GM21786 (cell line): ENCODE measurements around the gene EDAR.

Experiments
- ATAC-seq: cut with Tn5 transposase; IDR thresholded peaks from one replicate; pipeline ENCODE4 v1.9.1; 2021; ENCODE audit not compliant: unreplicated experiment

Gene EDAR

DNA sequence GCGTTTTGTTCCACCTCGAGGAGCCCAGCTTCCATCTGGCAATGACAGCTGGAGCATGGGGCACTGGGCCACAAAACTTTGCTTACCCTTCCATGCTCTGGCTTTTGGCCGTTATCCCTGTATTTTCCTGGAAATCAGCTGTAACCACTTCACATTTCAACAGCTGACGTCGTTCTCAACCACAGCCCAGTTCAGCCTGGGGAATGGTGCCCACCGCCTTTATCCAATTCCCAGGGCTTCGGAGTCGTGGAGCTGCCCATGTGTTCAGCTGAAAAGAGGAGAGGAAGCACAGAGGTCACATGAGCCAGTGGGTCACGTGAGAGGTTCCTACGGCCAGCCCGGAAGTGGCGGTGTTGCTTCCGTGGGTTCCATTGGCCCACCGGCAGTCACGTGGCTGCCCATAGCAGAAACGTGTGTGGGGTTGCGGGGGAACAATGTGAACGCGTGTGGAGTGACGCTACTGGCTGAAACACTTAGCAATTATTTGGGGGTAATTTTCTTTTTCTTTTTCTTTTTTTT lies 16.7 kb upstream of the EDAR start:
- no peak for ATAC-seq

DNA sequence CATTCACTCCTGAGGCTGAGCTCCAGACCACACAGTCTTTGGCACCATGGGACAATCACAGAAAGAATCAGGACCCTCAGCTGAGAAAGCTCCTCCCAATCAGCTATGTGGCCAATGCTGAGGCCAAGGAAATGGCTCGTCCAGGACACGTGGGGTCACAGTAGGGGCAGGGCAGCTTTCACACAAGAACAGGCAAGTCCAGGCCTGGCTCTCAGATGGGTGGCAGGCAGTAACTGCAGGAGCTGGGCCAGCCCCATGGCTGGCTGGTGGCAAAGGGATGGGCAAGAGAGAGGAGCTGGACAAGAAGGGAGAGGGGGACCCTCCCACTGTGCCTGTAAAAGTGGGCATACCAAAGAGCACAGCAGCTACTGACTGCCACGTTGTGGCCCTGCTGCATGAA lies 12.2 kb upstream of the EDAR start:
- no peak for ATAC-seq

DNA sequence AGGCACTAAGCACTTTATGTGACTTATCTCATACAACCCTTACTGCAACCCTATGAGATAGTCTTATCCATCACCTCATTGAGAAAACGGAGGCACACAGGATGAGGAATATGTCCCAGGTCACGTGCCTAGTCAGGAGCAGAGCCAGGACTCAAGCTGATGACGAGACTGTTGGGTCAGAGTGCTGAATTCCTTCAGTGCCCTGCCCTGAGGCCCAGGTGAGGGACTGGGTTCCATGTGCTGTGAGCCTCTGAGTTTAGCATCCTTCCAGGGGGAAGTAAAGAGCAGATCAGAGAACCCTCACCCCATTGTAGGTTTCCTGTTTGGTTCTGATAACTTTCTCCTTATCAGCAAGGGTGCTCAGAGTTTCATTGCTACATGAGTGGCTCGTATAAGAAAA lies 11.7 kb upstream of the EDAR start:
- no peak for ATAC-seq

DNA sequence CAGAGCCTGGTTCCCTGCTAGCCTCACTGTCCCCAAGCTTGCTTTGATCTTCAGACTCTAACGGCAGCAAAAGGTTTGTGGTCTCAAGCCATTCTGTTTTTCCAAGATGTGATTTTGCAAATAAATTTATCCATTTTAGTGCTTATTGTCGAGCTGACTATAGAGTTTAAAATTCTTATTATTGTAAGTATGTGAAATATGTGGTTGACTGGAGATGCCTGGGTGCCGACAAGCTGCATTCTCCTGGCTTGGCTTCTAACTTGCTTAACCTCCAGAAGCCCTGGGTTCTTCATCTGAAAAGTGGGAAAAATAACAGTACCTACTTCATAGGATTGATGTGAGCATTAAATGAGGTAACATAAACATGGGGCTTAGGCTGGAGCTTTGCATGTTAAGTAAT lies 9.9 kb upstream of the EDAR start:
- no peak for ATAC-seq

DNA sequence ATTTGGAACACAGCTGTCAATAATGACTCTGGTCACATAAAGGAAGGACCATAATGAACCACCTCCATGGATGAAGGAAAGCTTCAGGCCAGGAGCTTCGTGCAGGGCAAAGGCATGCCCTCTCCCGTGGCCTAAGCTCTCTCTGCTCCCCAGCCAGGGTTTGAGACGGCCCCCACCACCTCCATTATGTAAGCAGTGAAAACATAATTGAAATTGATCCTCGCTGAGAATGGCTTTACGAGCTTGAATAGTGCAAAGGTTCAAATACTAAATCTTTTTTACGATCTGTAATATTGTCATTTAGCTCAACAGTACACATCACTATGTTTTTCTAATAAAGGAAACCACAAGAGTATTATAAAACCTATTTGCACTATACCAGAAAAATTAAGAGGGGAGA lies 5.2 kb upstream of the EDAR start:
- ATAC-seq = no peak

DNA sequence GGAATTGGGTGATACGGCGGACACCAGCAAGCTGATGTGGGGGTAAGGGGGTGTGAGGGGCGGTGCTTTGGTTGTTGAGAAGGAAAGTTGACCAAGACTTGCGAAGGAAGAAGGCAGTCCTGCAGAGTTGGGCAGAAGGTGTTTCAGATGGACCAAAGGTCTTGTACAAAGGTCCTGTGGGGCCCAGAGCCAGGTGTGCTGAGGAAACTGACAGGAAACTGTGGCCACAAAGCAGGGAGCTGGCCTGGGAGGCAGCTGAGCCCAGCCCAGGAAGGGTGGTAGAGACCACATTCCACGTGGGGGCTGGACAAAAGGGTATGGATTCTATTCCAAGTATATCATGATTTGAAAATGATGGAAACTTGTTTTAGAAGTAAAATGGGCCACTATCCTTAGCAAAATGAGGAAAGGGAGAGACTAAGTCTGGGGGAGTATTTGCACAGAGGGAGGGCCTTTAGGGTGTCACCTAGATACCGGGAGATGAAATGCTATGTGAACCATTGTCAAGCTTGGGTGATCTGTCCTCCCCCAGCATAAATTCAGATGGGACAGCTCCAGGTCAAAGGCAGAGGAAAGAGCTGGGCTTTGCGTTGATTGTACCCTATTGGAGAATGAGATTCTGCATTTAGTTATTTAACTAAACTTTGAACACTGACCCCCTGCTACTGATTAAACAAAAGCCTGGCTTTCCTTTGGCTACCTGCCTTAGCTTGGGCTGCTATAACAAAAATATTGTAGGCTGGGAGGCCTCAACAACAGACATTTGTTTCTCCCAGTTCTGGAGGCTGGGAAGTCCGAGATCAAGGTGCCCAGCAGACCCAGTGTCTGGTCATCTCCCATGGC lies 4.3 kb upstream of the EDAR start:
- no peak for ATAC-seq

DNA sequence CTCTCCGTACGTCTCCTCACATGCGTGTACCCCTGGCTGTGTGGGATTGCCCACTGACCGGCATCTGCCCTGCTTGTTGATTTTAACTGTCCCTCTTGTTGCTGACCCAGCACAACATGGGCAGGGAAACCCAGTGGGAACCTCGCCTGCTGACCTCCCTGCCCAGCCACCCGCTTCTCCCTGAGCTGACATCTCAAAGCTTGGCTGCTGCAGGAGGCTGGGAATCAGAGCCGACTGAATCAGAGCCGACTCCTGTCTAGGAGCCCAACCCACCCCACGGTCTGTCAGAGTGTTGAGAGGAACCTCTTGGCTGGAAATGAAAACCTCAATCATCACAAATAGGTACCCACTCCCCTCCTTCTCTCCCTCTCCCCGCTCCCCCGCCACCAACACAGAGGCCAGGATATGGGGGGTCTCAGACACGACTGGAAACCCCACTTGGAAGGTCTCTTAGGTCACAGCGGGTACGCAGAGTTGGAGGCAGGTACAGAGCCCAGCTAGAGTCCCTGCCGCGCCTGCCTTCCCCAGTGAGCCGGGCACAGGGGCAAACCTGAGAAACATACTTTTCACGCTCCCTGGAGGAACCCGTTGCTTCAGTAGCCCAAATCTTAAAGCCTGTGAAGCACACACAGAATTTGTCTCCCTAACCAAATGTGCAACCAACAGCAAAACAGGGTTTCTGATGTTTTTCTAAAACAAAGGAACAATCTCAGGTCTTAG lies 784 bp downstream of the EDAR start:
- ATAC-seq = no peak

DNA sequence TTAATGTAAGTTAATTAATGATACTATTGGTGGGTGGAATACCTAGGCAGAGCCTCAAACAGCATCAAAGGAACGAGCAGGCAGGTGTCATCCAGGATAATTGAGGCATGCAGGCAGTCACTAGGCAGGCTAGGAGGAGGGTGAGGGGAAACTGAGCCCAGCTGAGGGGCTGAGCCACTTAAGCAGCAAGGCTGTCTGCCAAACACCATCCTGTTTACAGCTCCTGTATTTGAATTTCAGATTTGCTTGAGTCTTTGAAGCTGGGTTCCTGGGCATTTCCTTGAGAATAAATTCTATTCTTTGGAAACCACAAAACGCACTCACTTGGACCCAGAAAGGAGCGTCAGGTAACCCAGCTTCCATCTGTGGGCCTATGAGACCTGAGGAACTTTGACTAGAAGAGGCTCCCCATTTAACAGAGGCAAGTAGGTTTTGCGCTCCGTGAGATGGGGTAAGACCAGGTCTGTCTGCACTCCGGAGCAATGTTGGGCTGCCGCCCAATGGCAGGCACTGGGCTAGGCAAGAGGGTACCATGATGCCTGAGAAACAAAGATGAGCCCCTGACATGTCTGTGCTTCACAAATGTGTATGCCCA lies 2.0 kb downstream of the EDAR start:
- ATAC-seq = no peak

DNA sequence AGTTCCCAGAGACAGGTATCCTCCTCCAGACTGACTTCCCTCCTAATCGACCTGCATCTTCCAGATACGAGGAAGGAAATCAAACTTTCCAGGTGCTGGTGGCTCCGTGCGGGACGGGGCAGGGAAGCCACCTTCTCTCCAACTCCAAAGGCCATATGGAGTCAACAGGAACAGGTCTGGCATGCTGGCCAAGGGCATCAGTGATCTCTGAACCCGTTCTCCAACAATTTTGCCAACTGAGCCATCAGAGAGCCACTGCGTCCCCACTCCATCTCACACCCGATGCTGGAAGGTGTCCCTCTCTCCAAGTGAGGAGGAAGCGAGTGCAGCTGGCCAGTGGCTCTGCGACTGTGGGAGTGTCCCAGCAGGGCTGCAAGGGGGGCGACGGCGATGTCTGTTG lies 5.4 kb downstream of the EDAR start:
- no peak for ATAC-seq

DNA sequence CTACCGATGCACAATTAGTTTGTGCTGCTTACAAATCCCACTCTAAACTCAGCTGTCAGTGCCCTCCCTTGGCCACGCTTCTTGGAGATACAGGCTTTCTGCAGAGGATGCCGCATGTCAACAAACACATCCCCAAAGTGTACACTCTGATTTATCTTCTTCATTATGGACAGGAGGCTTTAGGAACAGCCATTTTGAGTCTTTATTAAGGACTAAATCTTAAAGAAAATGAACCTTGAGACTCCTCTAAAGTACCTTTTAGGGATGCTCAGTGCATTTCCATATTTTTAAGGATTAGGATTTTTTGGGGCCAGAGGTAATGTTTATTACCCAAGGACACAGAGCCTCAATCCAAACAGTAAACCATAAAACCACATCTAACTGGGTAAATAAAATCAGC lies 6.0 kb downstream of the EDAR start:
- ATAC-seq = no peak

DNA sequence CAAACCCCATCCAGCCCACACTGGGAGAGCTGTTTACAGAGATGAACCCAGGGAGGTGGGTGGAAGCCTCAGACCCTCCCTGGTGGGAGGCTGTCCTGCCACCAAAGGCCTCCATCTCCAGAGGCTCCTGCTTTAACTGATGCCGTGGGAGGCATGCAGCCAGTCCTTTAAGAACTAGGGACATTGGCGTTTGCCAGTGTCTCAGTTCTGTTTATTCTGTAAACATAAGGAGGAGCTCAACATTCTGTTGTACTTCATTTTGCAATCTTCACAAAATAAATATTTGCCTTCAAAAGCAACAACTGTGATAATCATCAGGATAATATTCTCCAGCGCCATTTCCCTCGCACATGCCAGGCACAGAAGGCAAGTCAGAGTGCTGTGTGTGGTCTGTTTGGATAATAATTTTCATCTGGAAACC lies 6.8 kb downstream of the EDAR start:
- ATAC-seq = no peak

DNA sequence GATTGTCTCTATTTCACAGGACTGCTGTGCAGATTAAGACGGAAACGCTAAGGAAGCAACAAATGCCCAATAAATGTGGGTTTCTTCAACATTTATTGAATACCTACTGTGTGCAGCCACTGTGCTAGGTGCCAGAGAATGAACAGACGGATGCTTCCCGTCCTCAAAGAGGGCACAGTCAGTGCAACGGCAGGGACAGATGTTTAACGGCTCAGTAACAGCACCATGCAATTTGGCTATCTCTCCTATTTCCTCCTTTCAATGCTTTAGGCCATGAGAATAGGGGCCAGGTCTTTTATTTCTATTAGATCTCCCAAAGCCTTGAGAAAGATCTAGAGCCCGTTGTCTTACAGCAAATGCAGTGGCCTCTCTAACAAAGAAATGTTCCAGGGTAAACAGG lies 7.2 kb downstream of the EDAR start:
- ATAC-seq = no peak

DNA sequence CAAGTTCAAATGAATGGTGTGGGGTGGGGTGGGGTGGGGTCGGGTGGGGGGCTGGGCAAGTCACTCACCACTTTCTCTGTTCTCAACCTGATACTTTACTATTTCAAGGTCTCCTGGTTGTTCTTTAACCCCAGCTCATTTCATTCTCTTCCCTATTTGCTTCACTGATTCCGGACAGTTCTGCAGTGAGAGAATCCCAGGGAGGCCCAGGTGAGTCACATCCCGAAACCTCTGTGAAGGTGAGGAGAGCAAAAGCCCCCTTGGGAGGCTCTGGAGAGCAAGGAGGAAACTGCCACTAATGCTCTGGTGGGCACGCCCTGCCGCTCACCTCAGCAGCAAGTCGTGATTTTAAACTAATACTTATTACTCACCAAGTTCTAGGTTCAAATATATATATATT lies 8.9 kb downstream of the EDAR start:
- no peak for ATAC-seq

DNA sequence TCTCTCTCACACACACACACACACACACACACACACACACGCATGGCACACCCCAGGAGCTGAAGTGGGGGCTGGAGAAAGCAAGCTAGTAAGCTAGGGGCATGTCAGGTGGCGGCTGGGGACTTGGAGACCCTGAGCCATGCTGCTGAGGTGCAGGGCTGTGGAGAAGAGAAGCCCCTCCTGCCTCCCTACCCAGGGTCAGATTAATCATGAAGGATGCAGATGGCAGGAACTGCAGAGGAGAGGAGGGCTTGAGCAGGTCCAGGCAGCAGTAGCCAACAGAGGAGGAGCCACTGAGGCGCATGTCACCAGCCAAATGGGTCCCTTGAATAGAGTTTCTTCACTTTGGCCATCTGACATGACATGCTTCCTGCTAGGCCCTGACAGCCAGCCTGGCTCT lies 9.6 kb downstream of the EDAR start:
- no peak for ATAC-seq

DNA sequence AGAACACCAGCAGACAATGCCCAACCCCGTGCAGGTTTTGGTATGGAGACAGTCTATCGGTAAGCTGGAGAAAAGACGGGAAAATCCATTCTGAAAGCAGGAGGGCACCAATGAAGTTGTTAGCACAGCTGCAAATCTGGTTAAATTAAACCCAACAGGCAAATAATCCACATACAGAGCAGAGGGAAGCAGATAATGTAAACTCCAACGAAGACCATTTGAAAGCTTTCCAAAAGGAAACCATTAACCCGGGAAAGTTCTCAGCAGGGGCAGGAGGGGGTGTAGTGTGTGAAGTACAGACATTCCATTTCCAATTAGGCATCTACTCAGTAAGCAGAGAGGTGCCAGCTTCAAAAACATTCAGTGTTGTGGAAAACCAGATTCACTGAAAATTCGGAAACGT lies 10.3 kb downstream of the EDAR start:
- ATAC-seq = no peak

DNA sequence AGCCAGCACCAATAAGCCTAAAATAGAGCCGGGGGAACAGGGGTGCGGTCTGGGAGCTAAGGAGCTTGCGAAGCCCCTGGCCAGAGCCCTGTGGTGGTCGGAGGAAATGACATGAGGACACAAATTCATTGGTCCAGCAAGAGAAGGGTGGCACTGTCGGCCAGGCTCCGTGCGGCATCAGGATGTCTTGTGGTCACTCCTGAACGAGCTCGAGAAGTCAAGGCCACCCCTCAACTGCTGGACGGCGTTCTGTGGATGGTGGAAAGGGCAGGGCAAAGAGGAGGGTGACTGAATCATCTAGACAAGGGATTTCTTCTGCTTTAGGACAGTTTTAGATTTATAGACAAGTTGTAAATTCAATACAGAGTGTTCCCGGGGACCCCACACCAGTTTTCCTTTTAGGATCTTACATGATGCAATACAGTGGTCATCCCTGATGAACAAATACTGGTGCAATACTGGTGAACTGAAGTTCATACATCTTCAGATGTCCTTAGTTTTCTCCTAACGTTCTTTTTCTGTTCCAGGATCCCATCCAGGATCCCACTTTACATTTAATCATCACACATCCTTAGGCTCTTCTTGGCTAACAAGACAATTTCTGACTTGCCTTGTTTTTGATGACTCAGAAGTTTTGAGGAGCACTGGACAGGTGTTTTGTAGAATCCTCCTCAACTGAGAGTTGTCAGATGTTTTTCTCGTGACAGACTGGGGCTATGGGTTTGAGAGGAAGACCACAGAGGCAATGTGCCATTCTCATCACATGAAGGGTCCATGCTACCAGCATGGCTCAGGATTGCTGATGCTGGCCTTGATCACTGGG lies 13.2 kb downstream of the EDAR start:
- no peak for ATAC-seq

DNA sequence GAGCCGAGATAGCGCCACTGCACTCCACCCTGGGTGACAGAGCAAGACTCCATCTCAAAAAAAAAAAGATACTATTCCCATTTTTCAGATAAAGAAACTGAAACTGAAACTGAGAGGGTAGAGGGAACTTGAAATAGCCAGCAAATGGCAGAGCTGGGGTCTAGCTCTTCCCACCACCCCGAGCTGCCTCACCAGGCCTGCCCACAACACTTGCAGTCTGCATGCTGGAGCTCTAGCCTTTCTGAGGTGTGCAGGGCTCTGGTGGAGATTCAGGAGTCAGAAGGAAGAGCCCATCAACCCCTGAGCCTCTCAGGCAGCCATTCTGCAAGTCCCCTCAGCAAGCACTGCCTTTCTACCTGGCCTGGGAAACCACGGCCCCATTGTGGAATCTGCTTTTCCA lies 14.3 kb downstream of the EDAR start:
- ATAC-seq = no peak

DNA sequence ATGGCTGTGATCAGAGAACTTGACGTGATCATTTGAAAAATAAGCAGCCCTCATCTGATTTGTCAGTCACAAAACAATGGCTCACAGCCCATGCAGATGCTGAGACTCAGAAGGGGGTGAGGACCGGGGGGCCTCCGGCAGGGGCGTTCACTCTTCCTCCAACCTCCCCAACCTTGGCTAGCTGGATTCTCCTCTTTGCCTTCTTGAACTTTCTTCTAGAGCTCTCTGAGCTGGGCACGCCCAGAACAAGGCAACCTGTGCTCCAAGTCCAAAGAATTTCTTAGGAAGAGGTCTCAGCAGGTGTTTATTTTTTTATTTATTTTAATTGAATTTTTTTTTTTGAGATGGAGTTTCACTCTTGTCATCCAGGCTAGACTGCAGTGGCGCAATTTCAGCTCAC lies 16.4 kb downstream of the EDAR start:
- ATAC-seq = no peak

DNA sequence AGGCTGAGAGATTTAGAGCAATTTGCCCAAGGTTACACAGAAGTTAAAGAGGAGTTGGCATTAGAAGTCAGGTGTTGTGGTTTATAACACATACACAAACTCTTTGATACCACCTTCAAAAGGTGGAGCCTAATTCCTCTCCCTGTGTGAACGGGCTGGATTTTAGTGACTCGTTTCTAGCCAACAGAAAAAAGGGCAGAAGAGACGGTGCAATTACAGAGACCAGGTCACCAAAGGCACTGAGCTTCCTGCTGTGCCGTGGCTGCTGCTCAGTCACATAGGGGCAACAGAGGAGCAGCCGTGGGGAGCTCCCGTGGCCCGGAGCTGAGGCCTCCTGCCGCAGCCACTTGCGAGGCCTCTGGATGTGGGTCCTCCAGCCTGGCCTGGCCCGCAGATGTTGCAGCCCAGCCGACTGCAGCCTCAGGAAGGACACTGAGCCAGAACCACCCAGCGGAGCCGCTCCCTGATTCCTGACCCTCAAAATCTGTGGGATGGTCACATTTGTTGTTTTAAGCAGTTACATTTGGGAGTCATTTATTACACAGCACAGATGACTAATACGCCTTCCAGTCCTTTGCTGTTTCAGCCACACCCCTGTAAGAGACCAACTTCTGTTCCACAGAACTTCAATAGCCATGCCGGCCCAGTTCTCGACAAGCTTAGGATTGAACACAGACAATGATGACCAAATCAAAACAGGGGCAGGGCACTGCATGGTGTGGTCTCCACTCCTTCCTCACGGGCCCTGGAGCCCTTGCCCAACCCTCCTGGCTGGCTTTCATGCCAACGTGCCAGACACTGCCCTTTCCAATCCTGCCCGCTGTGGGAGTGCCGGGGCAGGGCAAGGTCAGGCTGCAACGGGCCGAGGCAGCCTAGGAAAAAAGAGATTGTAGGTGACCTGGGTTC lies 17.1 kb downstream of the EDAR start:
- no peak for ATAC-seq

DNA sequence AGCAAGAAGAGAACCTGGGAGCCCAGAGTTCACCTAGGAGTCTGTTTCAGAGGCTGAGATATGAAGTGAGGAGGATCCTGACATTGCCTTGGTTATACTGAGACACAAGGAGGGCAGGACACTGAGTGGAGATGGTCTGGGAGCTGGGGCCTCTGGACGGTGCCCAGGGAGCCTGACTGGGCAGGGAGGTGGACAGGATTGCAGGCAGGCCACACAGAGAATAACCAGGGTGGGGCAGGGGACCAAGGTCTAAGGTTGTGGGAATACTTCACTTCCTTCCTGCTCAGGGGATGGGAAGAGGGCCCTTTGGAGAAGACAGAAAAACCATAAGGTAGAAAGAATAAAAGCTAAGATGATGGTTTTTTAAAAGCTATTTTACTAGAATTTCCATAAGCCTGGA lies 18.7 kb downstream of the EDAR start:
- ATAC-seq = no peak
